NCI-H187 treated with DMSO at 0.1 percent for 48 hours (cell line): ENCODE data around the gene ZYX.
"Not testable (repeated sequence)": the region's sequence is repeated elsewhere in the genome, so short reads cannot be mapped to it uniquely, and the experiment has no call there.

Source experiments
- DNase-seq: peaks from one replicate; lab custom pipeline; 2025; lab: John Stamatoyannopoulos, UW

The ZYX gene

DNA sequence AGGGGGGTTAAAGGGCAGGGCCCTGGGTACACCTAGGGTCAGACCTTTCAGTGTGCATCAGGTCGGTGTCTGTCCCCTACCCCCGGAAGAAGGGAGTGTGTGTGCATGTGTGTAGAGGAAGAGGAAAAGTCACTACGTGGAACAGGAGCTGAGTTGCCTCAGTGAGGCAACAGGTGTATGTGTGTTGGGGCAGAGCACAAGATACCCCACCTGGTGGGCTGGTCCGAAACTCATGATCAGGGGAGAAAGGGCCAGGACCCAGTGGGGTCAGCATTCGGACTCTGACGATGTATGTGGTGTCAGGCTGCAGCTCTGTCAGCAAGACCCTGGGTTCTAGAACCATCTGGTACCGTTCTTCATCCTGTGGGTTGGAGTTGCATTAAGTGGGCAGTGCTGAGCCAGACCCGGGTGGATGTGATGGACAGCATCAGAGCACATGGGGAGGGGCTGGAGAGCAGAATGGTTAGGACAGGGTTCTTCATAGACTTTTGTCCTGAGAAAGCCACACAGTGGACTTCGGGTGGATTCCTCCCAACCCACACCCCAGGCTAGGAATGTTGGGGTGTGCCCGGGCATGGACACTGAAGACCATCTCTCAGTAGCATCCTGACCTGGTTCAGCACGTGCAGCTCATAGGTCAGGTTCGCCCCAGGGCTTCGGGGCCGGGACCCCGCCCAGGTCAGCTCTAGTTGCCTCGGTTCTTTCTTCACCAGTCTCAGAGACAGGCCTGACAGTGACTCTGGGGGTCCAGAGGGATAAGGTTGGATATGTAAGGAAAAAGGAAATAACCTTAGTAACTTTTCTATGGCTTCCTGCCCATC lies 16.8 kb downstream of the ZYX start:
- DNase-seq, result no peak

DNA sequence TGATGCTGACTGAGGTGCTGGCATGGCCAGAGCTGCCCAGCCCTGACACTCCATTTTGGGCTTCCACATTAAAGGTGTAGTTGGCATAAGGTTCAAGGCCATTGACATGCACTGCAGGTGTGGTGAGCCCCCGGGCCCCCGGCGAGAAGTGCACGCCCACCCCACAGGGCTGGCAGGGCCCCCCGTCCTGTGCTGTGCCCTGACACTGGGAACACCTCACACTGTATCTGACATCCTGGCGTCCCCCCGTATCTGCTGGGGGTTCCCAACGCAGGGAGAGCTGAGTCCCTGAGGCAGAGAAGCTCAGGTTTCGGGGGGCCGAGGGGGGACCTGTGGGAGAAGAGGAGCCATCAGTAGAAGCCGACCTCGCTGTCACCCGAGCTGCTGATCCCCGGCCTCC lies 17.5 kb downstream of the ZYX start:
- no peak for DNase-seq

DNA sequence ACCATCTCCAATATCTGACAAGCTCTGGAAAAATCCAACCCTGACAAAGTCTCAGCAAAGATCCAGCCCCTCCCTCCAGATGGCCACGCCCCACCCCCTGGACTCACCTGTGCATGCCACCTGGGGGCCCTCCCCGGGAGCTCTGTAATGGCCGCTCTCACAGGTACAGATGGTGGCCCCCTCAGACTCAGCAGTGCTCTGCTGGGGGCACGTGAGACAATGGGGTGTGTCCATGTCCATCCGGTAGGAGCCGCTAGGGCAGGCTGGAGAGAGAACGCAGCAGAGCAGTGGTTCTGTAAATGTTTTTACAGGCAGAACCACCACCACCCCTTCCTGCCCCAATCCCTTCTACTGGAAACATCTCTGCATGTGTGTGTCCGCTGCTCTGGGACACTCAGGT lies 18.0 kb downstream of the ZYX start:
- DNase-seq, result no peak

DNA sequence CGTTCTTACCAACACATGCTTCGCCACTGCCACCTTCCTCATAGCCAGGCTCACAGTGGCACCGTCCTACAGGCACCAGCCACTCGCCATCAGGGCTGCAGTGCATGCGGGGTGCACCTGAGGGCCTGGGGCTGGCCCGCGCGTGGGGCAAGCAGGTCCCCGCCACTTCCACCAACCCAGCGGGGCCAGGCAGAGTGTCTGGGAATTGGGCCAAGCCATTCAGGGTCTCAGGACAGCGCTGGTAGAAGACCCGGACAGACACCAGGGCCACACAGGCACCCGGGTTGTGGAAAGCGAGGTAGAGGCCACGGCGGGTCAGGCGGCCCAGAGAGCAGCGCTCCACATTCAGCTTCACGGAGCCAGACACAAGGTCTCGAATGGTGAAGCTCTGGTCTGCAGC lies 18.5 kb downstream of the ZYX start:
- DNase-seq, result no peak

DNA sequence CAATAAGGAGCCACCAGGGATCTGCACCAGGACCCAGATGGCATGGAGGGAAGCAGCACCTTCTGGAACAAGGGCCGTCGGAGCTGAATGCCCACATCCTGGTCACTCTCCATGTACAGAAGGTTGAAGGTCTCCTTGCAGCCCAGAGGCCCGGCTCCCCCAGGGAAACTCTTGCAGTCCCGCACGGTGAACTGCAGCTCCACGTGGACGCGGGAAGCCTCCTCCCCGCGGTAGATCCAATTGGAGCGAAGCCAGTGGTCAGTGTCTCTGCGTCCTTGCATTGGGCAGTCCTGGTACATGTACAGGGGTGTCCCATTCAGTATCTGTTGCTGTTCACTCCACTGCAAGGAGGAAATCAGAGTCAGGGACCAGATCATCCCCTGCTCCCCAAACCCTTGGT lies 20.1 kb downstream of the ZYX start:
- DNase-seq, result no peak

DNA sequence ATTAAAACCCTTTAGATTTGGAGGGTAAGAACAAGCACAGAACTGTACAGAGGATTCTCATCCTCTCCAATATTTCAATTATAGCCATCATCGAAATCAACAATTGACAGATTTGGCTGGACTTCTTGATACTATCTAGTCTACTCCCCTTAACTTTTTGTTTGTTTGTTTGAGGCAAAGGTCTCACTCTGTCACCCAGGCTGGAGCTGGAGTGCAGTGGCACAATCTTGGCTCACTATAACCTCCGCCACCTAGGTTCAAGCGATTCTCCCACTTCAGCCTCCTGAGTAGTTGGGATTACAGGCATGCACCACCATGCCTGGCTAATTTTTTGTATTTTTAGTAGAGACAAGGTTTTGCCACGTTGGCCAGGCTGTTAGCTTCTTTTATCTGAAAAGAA lies 21.1 kb downstream of the ZYX start:
- DNase-seq, result not testable (repeated sequence)

DNA sequence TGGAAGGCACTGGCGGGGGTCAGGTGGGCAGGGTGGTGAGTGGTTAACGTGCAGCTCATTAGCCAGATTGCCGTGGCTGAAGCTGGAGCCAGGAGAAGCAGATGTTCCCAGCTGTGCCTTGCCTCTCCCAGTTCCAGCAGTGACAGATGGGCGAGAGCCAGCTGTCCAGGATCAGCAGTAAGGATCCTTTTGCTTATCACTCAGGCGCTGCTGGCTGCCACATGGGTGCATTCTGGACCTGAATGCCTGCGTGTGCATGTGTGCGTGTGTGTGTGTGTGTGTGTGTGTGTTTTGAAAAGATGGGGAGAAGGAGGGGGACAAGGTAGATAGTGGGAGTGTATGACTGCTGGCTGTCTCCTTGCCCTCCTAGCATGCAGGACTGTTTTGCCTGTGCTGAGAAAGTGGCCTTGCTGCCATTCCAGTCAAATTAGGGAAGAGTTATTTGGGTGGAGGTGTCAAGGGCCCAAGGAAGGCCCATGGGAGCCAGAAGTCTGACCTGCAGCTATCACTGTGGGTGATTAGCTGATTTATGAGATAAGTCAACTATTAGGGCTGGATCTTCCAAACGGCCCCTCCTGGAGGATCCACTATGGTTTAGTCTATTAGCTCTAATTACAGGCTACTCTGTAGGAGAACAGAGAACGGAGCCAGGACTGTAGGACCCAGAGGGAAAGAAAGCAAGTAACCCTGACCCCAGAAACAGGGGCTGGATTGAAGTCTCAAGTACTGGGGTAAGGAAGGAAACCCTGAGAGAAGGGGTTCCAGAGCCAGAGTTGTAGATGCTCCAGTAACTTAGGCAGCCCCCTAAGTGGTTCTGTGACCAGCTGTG lies 24.2 kb downstream of the ZYX start:
- DNase-seq, result no peak

DNA sequence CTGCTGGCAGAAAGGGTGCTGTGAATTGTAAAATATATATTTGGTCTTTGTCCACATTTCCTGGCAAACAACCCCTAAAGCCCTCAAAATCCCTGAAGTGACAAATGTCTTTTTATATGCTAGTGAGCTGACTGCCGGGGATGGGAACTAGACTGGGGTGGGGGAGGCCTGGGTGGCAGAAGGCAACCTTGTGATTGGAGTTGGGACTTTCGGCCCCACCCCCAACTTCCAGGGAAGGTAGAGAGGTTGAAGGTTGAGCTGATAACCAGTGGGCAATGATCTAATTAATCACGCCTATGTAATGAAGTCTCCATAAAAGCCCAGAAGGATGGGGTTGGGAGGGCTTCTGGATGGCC lies 24.8 kb downstream of the ZYX start:
- DNase-seq, result no peak

DNA sequence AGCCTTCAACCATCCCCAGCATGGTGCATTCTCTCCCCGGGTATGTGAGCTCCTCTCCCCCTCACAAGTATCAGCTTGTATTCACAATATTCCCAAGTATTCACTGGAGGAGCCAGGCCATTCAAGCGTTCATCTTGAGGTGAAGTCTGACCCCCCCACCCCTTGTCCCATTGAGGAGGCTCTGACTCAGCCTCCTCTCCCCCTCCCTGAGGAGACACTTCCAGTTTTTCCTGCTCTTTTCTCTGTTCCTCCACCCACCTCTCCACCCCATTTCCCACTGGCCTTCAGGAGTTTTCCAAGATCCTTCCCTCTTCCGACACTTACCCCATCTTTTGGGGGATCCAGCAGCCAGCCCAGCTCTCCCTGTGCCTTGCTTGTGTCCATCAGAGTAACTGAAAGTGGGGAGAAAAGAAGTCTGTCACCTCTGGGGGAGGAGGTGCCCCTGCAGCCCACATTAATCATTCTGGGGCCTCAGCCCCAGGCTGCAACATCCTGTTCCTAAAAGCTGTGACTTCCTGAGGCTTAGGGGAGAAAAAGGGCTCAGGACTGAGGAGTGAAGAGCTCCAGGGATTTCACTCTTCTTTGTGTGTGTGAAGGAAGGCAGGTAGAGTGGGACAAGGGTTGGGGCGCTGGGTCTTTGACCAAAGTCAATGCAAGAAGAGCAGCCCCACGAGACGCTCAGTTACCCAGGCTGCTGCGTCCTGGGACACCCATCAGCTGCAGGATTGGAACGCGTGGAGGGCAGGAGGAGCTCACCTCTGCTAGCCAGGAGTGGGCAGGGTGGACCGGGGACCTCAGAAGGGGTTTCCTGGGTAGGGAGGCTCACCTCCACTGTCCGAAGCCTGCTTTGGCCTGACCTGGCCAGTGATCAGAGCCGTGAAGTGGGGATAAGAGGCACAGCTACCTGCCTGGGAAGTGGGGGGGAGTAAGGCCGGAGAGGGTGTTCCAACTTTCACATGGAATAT lies 26.4 kb downstream of the ZYX start:
- DNase-seq, result no peak

DNA sequence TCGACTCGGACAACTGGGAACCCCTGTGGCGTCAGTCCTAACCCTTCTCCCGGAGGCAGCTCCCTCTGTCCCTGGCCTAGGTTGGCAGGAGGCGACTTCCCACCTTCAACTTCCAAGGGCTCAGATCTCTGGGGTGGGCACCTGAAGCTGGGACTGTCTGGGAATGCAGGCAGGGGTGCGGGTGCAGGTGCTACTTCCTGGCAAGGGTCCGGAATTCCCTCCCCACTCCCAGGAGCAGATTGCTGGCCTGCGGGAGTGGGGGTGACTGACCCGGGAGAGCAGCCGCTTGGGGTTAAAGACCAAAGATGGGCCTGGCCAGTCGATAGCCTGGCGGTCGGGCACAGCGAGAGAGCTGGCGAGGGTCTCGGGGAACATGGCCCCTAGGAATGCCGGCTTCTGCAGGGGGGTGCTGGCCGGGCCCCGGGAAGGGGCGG lies 27.1 kb downstream of the ZYX start:
- no peak for DNase-seq

DNA sequence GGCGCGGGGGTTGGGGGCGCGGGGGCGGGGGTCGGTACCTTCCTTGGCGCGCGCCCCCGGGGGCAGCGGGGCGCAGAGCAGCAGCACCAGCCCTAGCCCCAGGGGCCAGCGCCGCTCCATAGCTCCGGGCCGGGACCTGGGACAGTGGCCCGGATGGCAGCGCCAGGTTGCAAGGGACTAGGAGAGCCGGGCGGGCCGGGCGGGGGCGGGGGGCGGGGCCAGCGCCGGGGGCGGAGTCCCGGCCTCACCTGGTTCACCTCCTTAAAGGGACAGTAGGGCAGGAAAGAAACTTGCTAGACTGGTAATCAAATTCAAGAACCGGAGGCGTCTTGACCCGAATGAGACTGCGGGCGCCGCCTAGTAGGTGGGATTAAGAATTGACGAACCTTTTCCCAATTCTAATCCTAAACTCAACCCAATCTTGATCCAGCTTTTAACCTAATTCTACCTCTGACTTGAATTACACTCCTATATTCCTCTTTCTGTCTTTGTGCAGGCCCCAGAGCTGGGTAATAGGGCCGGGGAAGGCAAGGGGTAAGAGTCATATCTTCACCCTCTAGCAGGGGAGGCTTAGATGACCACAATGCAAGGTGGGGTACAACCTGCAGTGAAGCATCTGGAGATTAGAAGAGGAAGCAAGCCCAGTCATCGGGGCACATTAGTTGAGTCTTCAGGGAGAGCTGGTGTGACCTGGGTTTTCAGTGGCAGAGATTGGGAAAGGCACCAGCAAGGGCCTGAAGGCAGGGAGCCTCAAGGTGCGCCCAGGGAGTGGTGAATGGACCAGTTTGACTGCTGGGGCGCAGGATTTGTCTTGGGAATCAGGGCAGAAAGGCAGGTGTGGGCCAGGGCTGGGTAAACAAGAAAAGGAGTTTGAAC lies 27.8 kb downstream of the ZYX start, which contains the start of gene EPHA1:
Gene EPHA1, minus strand, starts transcription at position 171 of the 876 bp plus-strand sequence. Its CDS starts 51 bp downstream, at position 120.
- DNase-seq, result no peak

DNA sequence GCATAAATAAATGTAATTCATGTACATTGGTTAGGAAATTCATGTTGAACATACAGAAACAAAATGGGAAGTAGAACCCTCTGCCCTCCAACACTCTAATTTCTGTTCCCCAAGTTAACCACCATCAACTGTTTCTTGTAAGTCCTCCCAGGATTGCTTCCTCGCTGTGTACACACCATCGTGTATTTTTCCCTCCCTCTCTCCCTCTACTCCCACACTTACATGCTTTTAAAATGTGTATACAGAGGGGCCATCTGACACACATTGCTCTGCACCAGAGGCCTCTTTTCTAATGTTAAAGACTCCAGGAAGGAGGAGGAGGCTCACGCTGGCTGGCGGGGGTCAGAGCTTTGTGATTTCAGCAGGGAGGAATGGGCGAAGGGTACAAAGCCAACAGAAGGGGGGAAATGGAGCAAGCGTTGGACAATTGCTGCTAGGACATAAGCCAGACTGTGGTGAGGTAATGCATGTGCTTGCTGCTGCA lies 29.4 kb downstream of the ZYX start:
- DNase-seq, result no peak

DNA sequence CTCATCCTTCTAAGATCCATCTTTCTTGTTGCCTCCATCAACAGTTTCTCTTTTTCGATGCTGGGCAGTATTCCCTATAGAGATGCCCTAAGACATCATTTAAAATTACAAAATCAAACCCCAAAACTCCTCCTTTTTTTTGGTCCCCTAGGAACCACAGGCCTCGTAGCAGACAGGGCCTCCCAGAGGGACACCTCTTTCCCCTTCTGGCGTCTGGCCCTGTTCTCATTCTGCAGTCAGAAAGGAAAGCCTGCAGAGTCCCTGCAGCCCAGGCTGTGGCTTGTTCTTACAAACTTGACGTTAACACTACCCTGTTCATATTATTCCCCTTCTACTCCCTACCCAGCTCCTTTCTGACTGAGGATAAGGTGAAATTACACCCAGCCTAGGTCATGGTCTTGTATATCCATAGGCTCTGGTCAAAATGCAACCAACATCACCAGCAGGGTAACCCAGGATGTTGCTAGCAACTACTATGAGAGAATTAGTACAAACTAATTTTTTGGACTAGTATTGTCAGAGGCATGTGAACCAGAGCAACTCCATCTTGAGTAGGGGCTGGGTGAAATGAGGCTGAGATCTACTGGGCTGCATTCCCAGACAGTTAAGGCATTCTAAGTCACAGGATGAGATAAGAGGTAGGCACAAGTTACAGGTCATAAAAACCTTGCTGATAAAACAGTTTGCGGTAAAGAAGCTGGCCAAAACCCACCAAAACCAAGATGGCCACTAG lies 31.0 kb downstream of the ZYX start:
- DNase-seq, result no peak

DNA sequence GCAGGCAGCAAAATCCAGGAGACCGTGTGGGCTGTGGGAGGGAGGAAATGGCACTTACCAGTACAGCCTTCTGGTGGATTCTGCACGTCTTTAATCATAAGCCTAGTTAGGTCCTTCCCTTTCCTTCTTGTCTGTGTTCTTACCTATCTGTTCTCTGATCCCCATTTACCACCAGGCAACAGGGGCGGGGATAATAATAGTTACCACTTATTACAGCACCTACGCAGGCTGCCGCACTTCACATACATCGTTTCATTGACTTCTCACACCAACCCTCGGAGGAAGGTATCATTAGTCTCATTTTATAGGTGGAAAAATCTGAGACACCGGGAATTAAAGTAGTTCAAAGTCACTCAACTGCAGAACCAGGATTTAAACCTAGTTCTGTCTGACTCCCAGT lies 32.0 kb downstream of the ZYX start:
- no peak for DNase-seq

DNA sequence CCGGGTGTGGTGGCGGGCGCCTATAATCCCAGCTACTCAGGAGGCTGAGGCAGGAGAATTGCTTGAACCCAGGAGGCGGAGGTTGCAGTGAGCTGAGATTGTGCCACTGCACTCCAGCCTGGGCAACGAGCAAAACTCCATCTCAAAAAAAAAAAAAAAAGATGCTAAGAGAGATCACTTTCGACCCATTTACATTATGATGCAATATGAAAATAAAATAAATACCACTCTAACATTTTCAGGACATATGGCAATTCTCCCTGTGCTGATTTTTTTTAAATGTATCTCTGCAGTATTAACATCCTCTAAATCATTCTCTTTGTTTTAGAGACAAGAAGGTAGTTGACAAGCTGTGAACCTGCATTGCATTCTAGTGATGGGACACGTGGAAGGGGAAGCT lies 34.1 kb downstream of the ZYX start:
- DNase-seq, result not testable (repeated sequence)

DNA sequence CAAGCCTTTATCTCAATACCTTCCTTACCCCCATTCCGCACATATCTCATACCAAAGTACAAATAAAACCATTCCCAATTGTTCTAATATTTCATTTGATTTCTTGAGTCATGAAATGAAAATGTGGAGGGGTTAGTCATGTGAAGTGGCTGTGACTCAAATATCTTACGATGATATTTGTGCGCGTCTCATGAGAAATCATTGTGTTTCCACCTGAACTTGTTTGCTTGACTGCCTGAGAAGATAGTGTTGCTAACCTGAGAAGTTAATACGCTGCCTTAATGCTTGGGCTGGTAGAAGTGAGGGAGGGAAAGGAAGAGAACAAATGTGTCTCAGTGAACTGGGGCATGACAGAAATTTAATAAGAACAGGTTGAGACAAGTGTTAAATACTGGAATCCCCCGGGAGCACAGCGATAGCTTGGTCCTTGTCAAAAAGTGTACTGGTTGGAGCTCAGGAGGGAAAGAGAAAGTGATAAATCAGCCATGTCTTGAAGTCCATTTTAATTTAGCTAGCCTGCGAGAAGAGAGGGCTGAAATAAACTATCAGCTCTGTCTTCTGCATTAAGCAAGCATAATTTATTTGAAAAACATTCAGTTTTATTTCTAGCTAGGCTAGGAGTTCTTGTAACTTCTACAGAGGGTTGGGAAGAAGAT lies 34.7 kb downstream of the ZYX start:
- no peak for DNase-seq

DNA sequence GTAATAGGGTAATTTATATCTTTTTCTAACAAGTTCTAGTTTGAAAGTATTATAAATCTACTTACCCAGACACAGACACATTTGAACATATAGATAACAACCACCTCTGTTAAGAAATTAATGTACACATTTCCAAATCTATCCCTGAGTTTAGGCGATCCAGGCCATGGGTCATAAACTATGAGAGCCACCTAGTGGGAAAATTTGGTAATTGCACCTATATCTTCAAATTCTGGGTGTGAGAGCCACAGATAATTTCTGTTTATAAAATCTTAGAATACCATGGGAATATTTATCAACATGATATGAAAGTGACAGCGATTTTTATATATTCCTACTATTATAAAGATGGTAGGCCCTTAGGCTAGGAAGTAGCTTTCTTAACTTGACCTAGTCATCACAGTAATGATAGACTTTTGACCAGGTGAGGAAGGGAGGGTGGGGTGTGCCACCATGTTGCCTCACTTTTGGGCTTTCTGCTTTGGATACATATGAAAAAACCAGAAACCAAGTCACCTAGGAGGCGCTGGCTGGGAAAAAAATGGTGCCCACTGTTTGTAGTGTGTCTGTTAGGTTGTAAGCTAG lies 35.5 kb downstream of the ZYX start:
- no peak for DNase-seq

DNA sequence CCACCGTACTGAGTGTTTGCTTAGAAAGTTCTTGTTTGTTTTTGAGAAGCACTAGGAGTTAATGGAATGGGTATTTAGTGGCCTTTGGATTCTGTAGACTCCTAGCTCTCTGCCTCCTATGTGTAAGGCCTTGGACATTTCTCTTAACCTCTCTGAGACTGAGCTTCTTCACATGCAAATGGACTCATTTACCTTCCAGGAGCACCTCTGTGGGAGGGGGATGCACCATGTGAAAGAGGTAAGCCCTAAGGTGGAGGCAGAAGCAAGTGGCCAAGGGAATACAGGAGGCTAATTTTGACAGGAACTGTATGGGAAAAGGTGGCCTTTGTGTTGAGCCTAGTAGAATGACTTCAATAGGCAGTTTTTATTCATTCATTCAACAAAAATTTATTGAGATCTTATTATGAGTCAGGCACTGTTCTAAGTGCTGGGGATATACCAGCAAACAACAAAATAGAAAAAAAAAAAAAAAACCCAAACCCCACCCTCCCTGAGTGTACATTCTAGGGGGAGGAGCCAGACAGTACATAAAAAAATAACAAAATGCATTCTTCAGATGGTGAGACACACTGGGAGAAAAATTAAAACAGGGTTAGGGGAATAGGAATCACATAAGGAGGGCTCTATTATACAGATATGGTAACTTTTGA lies 36.7 kb downstream of the ZYX start:
- no peak for DNase-seq
